PC-3 (cell line): ENCODE data around the gene CCL18. TPM values are rescaled to one million over a fixed set of nuclear protein-coding genes. Genes with fewer than 3 reads are reported as not detected.

Experiments
- ATAC-seq: fragments of 200-7000 bp; cut with Tn5 transposase; 2 replicates; pipeline ENCODE4 v1.9.1; 2020; ENCODE audit warnings: mild to moderate bottlenecking, moderate library complexity
- BruUV-seq: library from RNA; stranded (reverse); fragments of 400-500 nt; replicated peaks from 2 replicates; lab custom pipeline; 2021; lab: Mats Ljungman, UMichigan
- CTCF ChIA-PET: fragments of 300-600 bp; sonication (Branson Sonifier 250); formaldehyde crosslinking; loops from one replicate; lab custom pipeline; 2022; ENCODE audit warnings: antibody characterized with exemption; lab: Charles Lee
- POLR2A ChIA-PET: fragments of 300-600 bp; sonication (Branson Sonifier 250); formaldehyde crosslinking; loops from one replicate; lab custom pipeline; 2022; ENCODE audit warnings: antibody characterized with exemption; ENCODE audit not compliant: unreplicated experiment; lab: Charles Lee
- DNase-seq: peaks from one replicate; pipeline ENCODE4 v3.0.0-alpha.2; 2015
- H2AFZ ChIP-seq: fragments of 300-600 bp; sonication (generic); 2 replicates; pipeline ENCODE4 v1.6.0; 2016; ENCODE audit warnings: antibody characterized with exemption, low read length
- H3F3A ChIP-seq: fragments of 300-600 bp; sonication (generic); one replicate; pipeline ENCODE4 v1.6.0; 2017; ENCODE audit warnings: antibody characterized with exemption, low read length, control low read depth, mild to moderate bottlenecking; ENCODE audit not compliant: unreplicated experiment
- H3K27ac ChIP-seq: fragments of 300-600 bp; sonication (generic); 2 replicates; pipeline ENCODE4 v1.5.1; 2016; ENCODE audit warnings: mild to moderate bottlenecking, low read length
- H3K27me3 ChIP-seq: fragments of 300-600 bp; sonication (generic); 2 replicates; pipeline ENCODE4 v1.6.1; 2016; ENCODE audit warnings: low read length, mixed read lengths
- H3K36me3 ChIP-seq: fragments of 300-600 bp; sonication (generic); 2 replicates; pipeline ENCODE4 v1.6.1; 2016; ENCODE audit warnings: low read depth, mixed run types, low read length, mixed read lengths
- H3K4me1 ChIP-seq: fragments of 300-600 bp; sonication (generic); 2 replicates; pipeline ENCODE4 v1.5.1; 2016; ENCODE audit warnings: low read length; ENCODE audit not compliant: insufficient read depth
- H3K4me2 ChIP-seq: fragments of 300-600 bp; sonication (generic); 2 replicates; pipeline ENCODE4 v1.6.0; 2016; ENCODE audit warnings: low read length
- H3K4me3 ChIP-seq: fragments of 300-600 bp; sonication (generic); 2 replicates; pipeline ENCODE4 v1.5.1; 2016; ENCODE audit warnings: mild to moderate bottlenecking, low read length, mixed read lengths
- H3K79me2 ChIP-seq: fragments of 300-600 bp; sonication (generic); 2 replicates; pipeline ENCODE4 v1.6.1; 2017; ENCODE audit warnings: low read length, mixed read lengths
- H3K9ac ChIP-seq: fragments of 300-600 bp; sonication (generic); 2 replicates; pipeline ENCODE4 v1.6.0; 2016; ENCODE audit warnings: mild to moderate bottlenecking, low read length
- H3K9me2 ChIP-seq: fragments of 300-600 bp; sonication (generic); replicated peaks from 2 replicates; pipeline ENCODE4 v1.6.1; 2016; ENCODE audit warnings: mixed run types, low read length, mixed read lengths
- H3K9me3 ChIP-seq: fragments of 300-600 bp; sonication (generic); 2 replicates; pipeline ENCODE4 v1.6.1; 2016; ENCODE audit warnings: low read length, mixed read lengths
- H4K20me1 ChIP-seq: fragments of 300-600 bp; sonication (generic); 2 replicates; pipeline ENCODE4 v1.6.1; 2016; ENCODE audit warnings: low read length, mixed read lengths
- EZH2 ChIP-seq: fragments of 300-600 bp; sonication (generic); IDR thresholded peaks from one replicate; pipeline ENCODE4 v1.6.1; 2017; ENCODE audit warnings: antibody characterized with exemption, mild to moderate bottlenecking, low read length; ENCODE audit not compliant: unreplicated experiment
- EZH2phosphoT487 ChIP-seq: fragments of 300-600 bp; sonication (generic); IDR thresholded peaks from 2 replicates; pipeline ENCODE4 v1.6.1; 2018; ENCODE audit warnings: mild to moderate bottlenecking, antibody characterized with exemption, low read length, borderline replicate concordance
- intact Hi-C: fragments of 100-400 bp; cut with micrococcal nuclease; formaldehyde crosslinking; loops from 2 replicates; pipeline ENCODE4 v1.9.0; 2023
- total RNA-seq: library from RNA; depleted of rRNA; stranded (reverse); fragments of >200 nt; gene quantifications from 2 replicates; pipeline ENCODE4 v1.2.3, GENCODE V29; 2014
- TF ChIP-seq, protein P1 (sequence below): fragments of 300-600 bp; sonication (generic); conservative IDR thresholded peaks from 2 replicates; pipeline ENCODE4 v1.5.1; 2017; ENCODE audit warnings: antibody characterized with exemption, low read depth, mild to moderate bottlenecking, low read length

CCL18 gene
- total RNA-seq, 1 experiment from 2014 or later = not detected

DNA sequence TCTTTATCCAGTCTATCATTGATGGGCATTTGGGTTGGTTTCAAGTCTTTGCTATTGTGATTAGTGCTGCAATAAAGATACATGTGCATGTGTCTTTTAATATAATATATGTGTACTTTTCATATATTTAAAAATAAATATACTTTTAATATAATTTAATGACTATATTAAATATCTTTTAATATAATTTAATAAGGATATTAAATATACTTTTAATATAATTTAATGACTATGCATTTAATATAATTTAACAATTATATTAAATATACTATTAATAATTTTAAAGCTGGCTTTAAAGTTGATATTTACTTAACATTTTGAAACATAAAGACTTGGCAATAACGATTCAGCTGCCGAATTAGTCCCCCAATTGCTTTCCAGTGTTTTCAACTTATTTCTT is 47.5 kb upstream of the CCL18 start:
- Histone ChIP-seq H3K27ac (no peak overlapping the region), H3K4me2 (no peak overlapping the region), H3F3A (no peaks in the 10 kb centered on the region), H3K9ac (no peak overlapping the region), H3K4me3 (no peak overlapping the region), H3K36me3 (no peaks in the 10 kb centered on the region), H3K9me3 (no peaks in the 10 kb centered on the region), H4K20me1 (no peaks in the 10 kb centered on the region), H3K9me2 (no peaks in the 10 kb centered on the region), H3K4me1 (no peaks in the 10 kb centered on the region), H2AFZ (no peak overlapping the region), H3K27me3 (peaks cover 8% of the 10 kb centered on the region; the same call in 1 of the 2 replicates), H3K79me2 (no peaks in the 10 kb centered on the region)
- intact Hi-C loops = no loop called here
- ChIA-PET POLR2A (no interaction called here), CTCF (no interaction called here)
- ATAC-seq (no peak), DNase-seq (no peak)
- TF ChIP-seq, protein P1, sequence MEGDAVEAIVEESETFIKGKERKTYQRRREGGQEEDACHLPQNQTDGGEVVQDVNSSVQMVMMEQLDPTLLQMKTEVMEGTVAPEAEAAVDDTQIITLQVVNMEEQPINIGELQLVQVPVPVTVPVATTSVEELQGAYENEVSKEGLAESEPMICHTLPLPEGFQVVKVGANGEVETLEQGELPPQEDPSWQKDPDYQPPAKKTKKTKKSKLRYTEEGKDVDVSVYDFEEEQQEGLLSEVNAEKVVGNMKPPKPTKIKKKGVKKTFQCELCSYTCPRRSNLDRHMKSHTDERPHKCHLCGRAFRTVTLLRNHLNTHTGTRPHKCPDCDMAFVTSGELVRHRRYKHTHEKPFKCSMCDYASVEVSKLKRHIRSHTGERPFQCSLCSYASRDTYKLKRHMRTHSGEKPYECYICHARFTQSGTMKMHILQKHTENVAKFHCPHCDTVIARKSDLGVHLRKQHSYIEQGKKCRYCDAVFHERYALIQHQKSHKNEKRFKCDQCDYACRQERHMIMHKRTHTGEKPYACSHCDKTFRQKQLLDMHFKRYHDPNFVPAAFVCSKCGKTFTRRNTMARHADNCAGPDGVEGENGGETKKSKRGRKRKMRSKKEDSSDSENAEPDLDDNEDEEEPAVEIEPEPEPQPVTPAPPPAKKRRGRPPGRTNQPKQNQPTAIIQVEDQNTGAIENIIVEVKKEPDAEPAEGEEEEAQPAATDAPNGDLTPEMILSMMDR = no peak
- no peak for TF ChIP-seq EZH2phosphoT487
- no peak for TF ChIP-seq EZH2
- no TSS peak for BruUV-seq

DNA sequence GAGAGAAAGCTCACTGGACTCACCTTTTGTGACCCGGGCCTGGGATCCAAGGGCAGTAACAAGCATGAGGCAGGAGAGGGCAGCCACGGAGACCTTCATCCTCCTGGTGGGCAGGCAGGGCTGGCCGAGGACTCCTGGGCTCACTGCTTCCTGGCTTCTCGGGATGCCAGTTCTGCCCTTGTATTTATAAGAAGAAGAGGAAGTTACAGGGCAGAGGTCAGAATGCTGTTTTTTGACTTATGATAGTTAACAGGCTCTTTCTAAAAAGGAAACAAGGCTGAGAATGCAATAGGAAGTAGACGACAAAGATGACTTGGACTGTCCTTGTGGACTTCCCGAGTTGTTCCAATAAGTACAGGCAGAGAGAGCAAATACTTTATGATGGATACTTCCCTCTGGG is 46.3 kb upstream of the CCL18 start, which contains the start of gene CCL23:
Gene CCL23 (minus strand): TSS at position 174 of the 400 bp plus-strand sequence. CDS start 75 bp downstream, at position 99.
- CTCF ChIA-PET = no interaction called here
- intact Hi-C loops = no loop called here
- no peak for ATAC-seq

DNA sequence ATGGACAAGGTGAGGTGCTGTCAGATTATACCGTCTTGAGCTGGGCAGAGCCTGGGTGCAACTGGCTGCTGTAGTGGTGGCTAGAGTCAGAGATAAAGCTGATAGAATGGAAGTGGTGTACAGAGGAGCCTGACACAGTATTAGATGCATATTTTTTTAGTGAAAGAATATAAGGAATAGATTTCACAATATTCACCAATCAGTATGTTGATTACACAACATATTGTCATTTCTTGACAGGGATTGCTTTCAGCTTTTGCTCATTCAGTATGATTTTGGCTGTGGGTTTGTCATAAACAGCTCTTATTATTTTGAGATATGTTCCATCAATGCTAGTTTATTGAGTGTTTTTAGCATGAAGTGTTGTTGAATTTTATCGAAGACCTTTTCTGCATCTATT is 44.6 kb upstream of the CCL18 start:
- Histone ChIP-seq H3K79me2 (no peaks in the 10 kb centered on the region), H2AFZ (no peak overlapping the region), H3K4me1 (no peaks in the 10 kb centered on the region), H4K20me1 (no peaks in the 10 kb centered on the region), H3F3A (no peaks in the 10 kb centered on the region), H3K4me3 (no peak overlapping the region), H3K36me3 (no peaks in the 10 kb centered on the region), H3K9me3 (no peaks in the 10 kb centered on the region), H3K4me2 (no peak overlapping the region), H3K27ac (no peak overlapping the region), H3K9ac (no peak overlapping the region), H3K9me2 (no peaks in the 10 kb centered on the region), H3K27me3 (peaks cover 19% of the 10 kb centered on the region)
- ChIA-PET CTCF (no interaction called here), POLR2A (no interaction called here)
- DNase-seq = no peak
- intact Hi-C loops = no loop called here
- no TSS peak for BruUV-seq
- TF ChIP-seq, protein P1 = no peak
- no peak for TF ChIP-seq EZH2phosphoT487
- TF ChIP-seq EZH2 = no peak
- no peak for ATAC-seq

More for the DNA sequence above, 46.3 kb upstream of the CCL18 start, which contains the start of gene CCL23:
- no peaks in the 10 kb centered on the region for H3F3A ChIP-seq
- no peaks in the 10 kb centered on the region for H3K36me3 ChIP-seq
- H2AFZ ChIP-seq = no peak within 1 kb of the TSS
- no peaks in the 10 kb centered on the region for H4K20me1 ChIP-seq
- no peak within 1 kb of the TSS for H3K4me3 ChIP-seq
- H3K79me2 ChIP-seq = no peaks in the 10 kb centered on the region
- POLR2A ChIA-PET = no interaction called here
- H3K27me3 ChIP-seq = peaks cover 11% of the 10 kb centered on the region; the same call in 1 of the 2 replicates
- no peak within 1 kb of the TSS for H3K27ac ChIP-seq
- H3K9me2 ChIP-seq = no peaks in the 10 kb centered on the region
- H3K9ac ChIP-seq = no peak within 1 kb of the TSS
- no peaks in the 10 kb centered on the region for H3K9me3 ChIP-seq
- BruUV-seq = no TSS peak
- H3K4me1 ChIP-seq = no peaks in the 10 kb centered on the region
- TF ChIP-seq EZH2 = no peak
- TF ChIP-seq EZH2phosphoT487 = no peak
- TF ChIP-seq, protein P1 = no peak
- H3K4me2 ChIP-seq = no peak within 1 kb of the TSS
- DNase-seq = no peak
